GM18519 (cell line): ENCODE data around the gene KMT2B.
"Not testable (repeated sequence)": the region's sequence is repeated elsewhere in the genome, so short reads cannot be mapped to it uniquely, and the experiment has no call there.

ENCODE experiments used
- ATAC-seq: cut with Tn5 transposase; IDR thresholded peaks from one replicate; pipeline ENCODE4 v1.9.1; 2021; ENCODE audit warnings: mild to moderate bottlenecking, moderate library complexity; ENCODE audit not compliant: unreplicated experiment, low FRiP score

KMT2B gene

GRCh38 chr19:35712567-35713505 is 5.0 kb upstream of the KMT2B start:
- ATAC-seq, result no peak

GRCh38 chr19:35713506-35713850 is 4.3 kb upstream of the KMT2B start:
- ATAC-seq, result no peak

DNA sequence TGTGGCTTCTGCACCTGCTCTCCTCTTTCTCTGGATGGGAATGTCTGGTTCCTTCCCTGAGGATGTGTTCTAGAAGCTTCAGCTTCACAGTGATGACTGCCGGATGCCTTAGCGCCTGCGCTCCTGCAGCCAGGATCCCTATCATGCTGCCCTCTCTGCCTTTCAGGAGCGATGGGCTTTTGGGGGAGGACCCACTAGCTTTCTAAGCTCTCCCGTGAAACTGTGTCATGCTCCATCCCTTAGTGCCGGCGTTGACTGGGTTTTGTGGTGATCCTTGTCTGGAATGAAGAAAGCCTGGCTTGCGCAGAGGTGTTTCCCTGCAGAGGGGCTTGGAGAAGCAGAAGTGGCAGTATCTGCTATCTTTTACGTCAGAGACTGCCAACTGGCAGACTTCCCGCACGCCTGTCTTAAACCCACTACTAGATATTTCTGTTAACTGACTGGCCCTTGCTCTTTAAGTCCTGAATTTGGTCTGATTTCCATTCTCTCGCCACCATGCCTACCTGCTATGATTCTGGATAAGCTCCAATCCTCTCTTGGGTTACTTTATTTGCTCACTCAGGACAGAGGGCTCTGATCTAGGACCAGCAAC is 3.8 kb upstream of the KMT2B start:
- no peak for ATAC-seq

DNA sequence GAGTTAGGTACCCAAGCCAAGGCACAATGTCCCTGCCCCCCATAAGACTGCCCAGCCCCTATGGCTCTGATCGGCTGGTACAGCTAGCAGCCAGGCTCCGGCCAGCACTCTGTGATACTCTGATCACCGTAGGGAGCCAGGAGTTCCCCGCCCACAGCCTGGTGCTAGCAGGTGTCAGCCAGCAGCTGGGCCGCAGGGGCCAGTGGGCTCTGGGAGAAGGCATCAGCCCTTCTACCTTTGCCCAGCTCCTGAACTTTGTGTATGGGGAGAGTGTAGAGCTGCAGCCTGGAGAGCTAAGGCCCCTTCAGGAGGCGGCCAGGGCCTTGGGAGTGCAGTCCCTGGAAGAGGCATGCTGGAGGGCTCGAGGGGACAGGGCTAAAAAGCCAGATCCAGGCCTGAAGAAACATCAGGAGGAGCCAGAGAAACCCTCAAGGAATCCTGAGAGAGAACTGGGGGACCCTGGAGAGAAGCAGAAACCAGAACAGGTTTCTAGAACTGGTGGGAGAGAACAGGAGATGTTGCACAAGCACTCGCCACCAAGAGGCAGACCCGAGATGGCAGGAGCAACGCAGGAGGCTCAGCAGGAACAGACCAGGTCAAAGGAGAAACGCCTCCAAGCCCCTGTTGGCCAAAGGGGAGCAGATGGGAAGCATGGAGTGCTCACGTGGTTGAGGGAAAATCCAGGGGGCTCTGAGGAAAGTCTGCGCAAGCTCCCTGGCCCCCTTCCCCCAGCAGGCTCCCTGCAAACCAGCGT is 3.0 kb upstream of the KMT2B start:
- ATAC-seq, result no peak

DNA sequence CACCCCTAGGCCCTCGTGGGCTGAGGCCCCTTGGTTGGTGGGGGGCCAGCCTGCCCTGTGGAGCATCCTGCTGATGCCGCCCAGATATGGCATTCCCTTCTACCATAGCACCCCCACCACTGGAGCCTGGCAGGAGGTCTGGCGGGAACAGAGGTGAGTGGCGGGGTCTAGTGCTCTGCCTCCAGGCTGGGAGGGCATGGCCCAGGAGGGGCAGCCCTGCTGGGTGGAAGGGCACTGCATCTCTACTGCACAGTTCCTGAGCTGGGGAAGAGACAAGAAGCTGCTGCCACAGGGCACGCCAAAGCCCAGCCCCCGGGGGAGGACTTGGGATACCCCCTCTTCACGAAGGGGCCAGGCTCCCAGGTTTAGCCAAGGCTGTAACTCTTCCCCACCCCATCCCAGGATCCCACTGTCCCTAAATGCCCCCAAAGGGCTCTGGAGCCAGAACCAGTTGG is 2.4 kb upstream of the KMT2B start:
- ATAC-seq, result no peak

- ATAC-seq, result no peak
Observed at GRCh38 chr19:35715981-35716800, 1.6 kb upstream of the KMT2B start.

DNA sequence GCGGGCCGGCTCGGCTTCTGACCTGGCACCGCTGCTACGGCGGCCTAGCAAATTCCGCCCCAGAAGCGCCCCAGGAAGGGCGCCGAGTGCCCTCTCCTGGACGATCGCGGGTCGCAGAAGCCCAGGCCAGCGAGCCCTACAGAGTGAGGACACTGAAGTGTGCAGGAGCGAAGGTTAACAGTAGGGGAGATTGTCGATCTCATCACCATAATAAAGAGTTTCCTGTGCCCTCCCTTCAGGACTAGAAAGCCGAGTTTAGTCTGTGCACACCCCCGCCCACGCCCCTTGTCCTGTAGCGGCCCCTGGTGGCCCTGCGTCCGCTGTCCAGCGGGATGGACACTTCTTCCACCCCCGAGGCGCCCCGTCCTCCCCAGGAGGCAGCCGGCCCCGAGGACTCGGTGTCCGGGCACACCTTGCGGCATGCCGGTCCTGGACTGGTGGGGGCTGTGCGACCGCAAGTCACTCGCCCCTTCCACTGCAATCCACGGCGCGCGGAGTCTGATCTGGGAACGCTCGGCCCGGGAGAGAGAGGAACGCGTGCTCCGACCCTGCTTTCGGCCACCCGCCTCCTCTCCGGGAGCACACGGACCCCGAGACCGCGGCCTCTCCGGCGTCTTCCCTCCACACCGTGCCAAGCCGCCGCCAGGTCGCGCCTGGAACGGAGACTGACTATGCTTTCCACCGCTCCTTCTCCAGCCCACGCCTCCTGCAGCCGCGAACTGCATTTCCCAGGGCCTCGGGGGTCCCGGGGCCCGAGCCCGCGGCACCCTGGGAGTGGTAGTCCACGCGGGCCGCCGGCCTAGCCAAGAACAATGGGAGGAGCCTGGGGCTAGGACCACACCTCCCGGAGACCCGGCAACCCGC is 770 bp upstream of the KMT2B start:
- peak; percentile 44 for ATAC-seq

DNA sequence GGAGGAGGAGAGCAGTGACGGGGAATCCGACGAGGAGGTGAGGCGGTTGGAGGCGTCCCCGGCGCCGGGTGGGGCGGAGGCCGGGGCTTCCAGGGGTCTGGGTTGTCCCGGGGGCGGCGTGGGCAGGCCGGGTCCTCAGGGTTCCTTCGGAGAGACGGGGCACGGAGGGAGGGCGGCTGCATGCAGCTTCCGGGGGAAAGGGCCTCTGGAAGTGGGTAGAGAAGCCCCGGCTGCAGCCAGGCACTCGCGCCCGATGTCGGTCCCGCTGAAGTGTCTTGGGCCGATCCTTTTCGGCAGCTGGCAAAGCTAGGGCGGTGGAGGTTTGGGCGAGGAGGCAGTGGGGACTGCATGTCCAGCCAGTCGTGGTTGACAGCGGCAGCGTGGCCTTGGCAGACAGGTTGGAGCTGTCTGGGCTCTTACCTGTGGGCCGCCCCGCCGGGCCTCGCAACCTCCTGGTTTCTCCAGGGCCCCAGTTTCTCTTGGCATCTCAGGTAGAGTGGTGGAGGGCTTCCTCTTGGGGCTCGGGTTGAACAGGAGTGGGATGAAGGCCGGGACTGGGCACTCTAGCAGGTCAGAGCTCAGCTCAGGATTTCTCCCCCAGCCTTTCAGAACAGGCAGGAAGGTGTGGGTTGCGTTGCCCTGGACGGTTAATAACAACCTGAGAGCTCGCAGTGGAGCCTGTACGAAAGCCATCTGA is 690 bp downstream of the KMT2B start:
- no peak for ATAC-seq

DNA sequence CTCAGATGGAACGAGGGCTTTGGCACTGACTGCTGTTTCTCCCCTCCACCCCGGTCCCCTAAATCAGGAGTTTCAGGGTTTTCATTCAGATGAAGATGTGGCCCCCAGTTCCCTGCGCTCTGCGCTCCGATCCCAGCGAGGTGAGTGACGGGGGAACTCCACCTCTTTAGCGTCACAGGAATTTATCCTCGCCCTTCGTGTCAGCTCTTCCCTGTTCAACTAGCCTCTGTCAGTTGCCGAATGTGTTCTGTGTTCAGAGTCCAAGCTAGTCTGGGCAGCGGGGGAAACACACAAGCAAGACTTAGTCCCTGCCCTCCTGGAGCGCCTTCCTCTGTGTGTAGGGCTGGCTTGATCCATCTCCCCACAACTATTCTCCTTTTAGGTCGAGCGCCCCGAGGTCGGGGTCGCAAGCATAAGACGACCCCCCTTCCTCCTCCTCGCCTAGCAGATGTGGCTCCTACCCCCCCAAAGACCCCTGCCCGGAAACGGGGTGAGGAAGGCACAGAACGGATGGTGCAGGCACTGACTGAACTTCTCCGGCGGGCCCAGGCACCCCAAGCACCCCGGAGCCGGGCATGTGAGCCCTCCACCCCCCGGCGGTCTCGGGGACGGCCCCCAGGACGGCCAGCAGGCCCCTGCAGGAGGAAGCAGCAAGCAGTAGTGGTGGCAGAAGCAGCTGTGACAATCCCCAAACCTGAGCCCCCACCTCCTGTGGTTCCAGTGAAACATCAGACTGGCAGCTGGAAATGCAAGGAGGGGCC is 1.8 kb downstream of the KMT2B start:
- ATAC-seq, result no peak

- no peak for ATAC-seq
Observed at GRCh38 chr19:35720163-35720524, 2.3 kb downstream of the KMT2B start.

- ATAC-seq, result no peak
Observed at GRCh38 chr19:35720648-35721047, 2.8 kb downstream of the KMT2B start.

DNA sequence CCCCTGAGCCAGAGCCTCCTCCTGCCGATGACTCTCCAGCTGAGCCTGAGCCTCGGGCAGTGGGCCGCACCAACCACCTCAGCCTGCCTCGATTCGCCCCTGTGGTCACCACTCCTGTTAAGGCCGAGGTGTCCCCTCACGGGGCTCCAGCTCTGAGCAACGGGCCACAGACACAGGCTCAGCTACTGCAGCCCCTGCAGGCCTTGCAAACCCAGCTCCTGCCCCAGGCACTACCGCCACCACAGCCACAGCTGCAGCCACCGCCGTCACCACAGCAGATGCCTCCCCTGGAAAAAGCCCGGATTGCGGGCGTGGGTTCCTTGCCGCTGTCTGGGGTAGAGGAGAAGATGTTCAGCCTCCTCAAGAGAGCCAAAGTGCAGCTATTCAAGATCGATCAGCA is 3.6 kb downstream of the KMT2B start:
- no peak for ATAC-seq

GRCh38 chr19:35722461-35722860 is 4.7 kb downstream of the KMT2B start:
- no peak for ATAC-seq

GRCh38 chr19:35722897-35723296 is 5.1 kb downstream of the KMT2B start:
- no peak for ATAC-seq

- no peak for ATAC-seq
Observed at GRCh38 chr19:35723671-35724070, 5.9 kb downstream of the KMT2B start.

DNA sequence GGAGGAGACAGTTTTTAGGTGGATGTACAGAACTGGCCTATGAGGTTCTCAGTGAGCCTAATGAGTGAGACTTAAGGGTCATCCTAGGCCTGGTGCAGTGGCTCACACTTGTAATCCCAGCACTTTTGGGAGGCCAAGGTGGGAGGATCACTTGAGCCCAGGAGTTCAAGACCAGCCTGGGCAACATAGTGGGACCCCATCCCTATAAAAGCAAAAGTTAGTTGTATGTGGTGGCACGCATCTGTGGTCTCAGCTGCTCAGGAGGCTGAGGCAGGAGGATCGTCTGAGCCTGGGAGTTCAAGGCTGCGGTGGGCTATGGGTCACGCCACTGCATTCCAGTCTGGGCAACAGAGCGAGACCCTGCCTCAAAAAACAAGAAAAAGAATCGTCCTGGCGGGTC is 6.3 kb downstream of the KMT2B start:
- ATAC-seq, result not testable (repeated sequence)

DNA sequence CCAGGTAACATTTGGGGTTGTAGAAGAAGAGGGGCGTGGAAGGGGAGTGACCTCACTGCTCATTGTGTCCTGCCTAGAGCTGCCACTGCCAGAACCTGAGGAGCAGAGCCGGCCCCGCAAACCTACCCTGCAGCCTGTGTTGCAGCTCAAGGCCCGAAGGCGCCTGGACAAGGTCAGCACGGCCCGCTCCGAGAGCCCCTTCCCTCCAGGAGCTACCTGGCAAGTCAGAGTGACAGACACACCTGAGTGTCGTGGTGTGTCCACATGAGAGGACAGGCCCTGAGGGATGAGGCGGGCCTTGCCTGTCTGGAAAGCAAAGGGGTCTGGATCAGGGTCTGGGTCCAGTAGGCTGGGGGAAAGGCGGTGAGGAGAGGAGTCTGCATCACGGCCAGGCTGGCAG is 6.8 kb downstream of the KMT2B start:
- no peak for ATAC-seq

GRCh38 chr19:35725216-35725861 is 7.5 kb downstream of the KMT2B start:
- ATAC-seq, result no peak
